Mesenchymal stem cell (in vitro differentiated cells and primary cell): ENCODE results near the gene NCBP2L.

Experiments used
- DNase-seq: peaks from one replicate; pipeline ENCODE4 v3.0.0-alpha.2; 2013
- H2AFZ ChIP-seq: one replicate; pipeline ENCODE4 v1.6.1; 2013; ENCODE audit warnings: low read depth, mild to moderate bottlenecking, control low read depth, inconsistent platforms, low read length, moderate library complexity
- H2AK5ac ChIP-seq: 2 replicates; pipeline ENCODE4 v1.6.1; 2013; ENCODE audit warnings: low read length, moderate library complexity, mild to moderate bottlenecking, inconsistent platforms; ENCODE audit not compliant: severe bottlenecking
- H2BK120ac ChIP-seq: one replicate; pipeline ENCODE4 v1.6.1; 2013; ENCODE audit warnings: low read depth, mild to moderate bottlenecking, inconsistent platforms, low read length, moderate library complexity
- H2BK12ac ChIP-seq, 2 experiments: one replicate each; pipeline ENCODE4 v1.6.1; 2013; ENCODE audit warnings: inconsistent platforms in 2 of 2, low read length in 2 of 2, mild to moderate bottlenecking in 2 of 2, moderate library complexity in 2 of 2, control low read depth in 1 of 2
- H2BK15ac ChIP-seq: one replicate; pipeline ENCODE4 v1.6.1; 2013; ENCODE audit warnings: mild to moderate bottlenecking, low read depth, inconsistent platforms; ENCODE audit not compliant: poor library complexity, severe bottlenecking
- H2BK5ac ChIP-seq: 2 replicates; pipeline ENCODE4 v1.6.1; 2013; ENCODE audit warnings: low read depth, mild to moderate bottlenecking, low read length, control low read depth, inconsistent platforms; ENCODE audit not compliant: poor library complexity, severe bottlenecking
- H3K14ac ChIP-seq, 2 experiments: one replicate each; pipeline ENCODE4 v1.6.1; 2013; ENCODE audit warnings: inconsistent platforms in 2 of 2, low read length in 2 of 2, control low read depth in 1 of 2, mild to moderate bottlenecking in 1 of 2, moderate library complexity in 1 of 2
- H3K18ac ChIP-seq, 2 experiments: one replicate each; pipeline ENCODE4 v1.6.1; 2013; ENCODE audit warnings: inconsistent platforms in 2 of 2, low read length in 2 of 2, control low read depth in 1 of 2, low read depth in 1 of 2, mild to moderate bottlenecking in 1 of 2
- H3K23ac ChIP-seq, 2 experiments: one replicate each; pipeline ENCODE4 v1.6.1; 2013; ENCODE audit warnings: inconsistent platforms in 2 of 2, low read length in 2 of 2, mild to moderate bottlenecking in 2 of 2, moderate library complexity in 2 of 2, control low read depth in 1 of 2
- H3K27ac ChIP-seq: 2 replicates; pipeline ENCODE4 v1.5.1; 2013; ENCODE audit warnings: mild to moderate bottlenecking, moderate library complexity, low read length, control low read depth, inconsistent platforms; ENCODE audit not compliant: poor library complexity, severe bottlenecking
- H3K27me3 ChIP-seq, 2 experiments: 2 replicates each; pipeline versions ENCODE4 v1.6.1 to v1.7.0; 2013; ENCODE audit warnings: low read length in 2 of 2, mild to moderate bottlenecking in 2 of 2, moderate library complexity in 2 of 2, control low read depth in 1 of 2, inconsistent platforms in 1 of 2; ENCODE audit not compliant: control insufficient read depth in 1 of 2, insufficient read depth in 1 of 2
- H3K36me3 ChIP-seq, 2 experiments: 2 replicates each; pipeline versions ENCODE4 v1.6.1 to v1.7.0; 2013; ENCODE audit warnings: low read length in 2 of 2, control low read depth in 1 of 2, inconsistent platforms in 1 of 2, low read depth in 1 of 2, mild to moderate bottlenecking in 1 of 2; ENCODE audit not compliant: insufficient read depth in 2 of 2, control insufficient read depth in 1 of 2
- H3K4ac ChIP-seq, 2 experiments: one replicate each; pipeline ENCODE4 v1.6.1; 2013; ENCODE audit warnings: inconsistent platforms in 2 of 2, low read length in 2 of 2, mild to moderate bottlenecking in 2 of 2, moderate library complexity in 2 of 2, control low read depth in 1 of 2, low read depth in 1 of 2
- H3K4me1 ChIP-seq: 2 replicates; pipeline ENCODE4 v1.6.1; 2013; ENCODE audit warnings: low read depth, low read length, control low read depth; ENCODE audit not compliant: control insufficient read depth, insufficient read depth
- H3K4me2 ChIP-seq: 2 replicates; pipeline ENCODE4 v1.6.1; 2013; ENCODE audit warnings: low read length, mild to moderate bottlenecking, inconsistent platforms; ENCODE audit not compliant: poor library complexity, severe bottlenecking
- H3K4me3 ChIP-seq, 2 experiments: 2 replicates each; pipeline versions ENCODE4 v1.5.1 to v1.7.0; 2013; ENCODE audit warnings: low read length in 2 of 2, mild to moderate bottlenecking in 2 of 2, control low read depth in 1 of 2, low read depth in 1 of 2; ENCODE audit not compliant: insufficient read depth in 1 of 2
- H3K79me1 ChIP-seq: replicated peaks from 2 replicates; pipeline ENCODE4 v1.6.1; 2013; ENCODE audit warnings: mild to moderate bottlenecking, control low read depth, low read length, inconsistent platforms; ENCODE audit not compliant: poor library complexity, severe bottlenecking
- H3K9ac ChIP-seq: 2 replicates; pipeline ENCODE4 v1.7.0; 2013; ENCODE audit warnings: mild to moderate bottlenecking, low read length, moderate library complexity
- H3K9me3 ChIP-seq: 2 replicates; pipeline ENCODE4 v1.7.0; 2013; ENCODE audit warnings: mild to moderate bottlenecking, low read length; ENCODE audit not compliant: control insufficient read depth
- H4K8ac ChIP-seq: one replicate; pipeline ENCODE4 v1.6.1; 2013; ENCODE audit warnings: inconsistent platforms, mild to moderate bottlenecking, low read length, moderate library complexity
- H4K91ac ChIP-seq: one replicate; pipeline ENCODE4 v1.6.1; 2013; ENCODE audit warnings: mild to moderate bottlenecking, low read length, inconsistent platforms
- WGBS: methylation state at CpG from one replicate; pipeline ENCODE4 v1.1.7; 2013; ENCODE audit warnings: mixed read lengths; 5-methylcytosine and 5-hydroxymethylcytosine counted together

NCBP2L gene

GRCh38 chrX:107834275-107835201 is 57.0 kb downstream of the NCBP2L start:
- Histone ChIP-seq H3K27me3 (peaks cover 0 to 14% of the 10 kb centered on the region in 2 experiments), H3K18ac (no peak overlapping the region), H2AK5ac (no peak overlapping the region), H3K36me3 (no peaks in the 10 kb centered on the region), H3K23ac (no peak overlapping the region), H3K9ac (no peak overlapping the region), H2BK5ac (no peak overlapping the region), H3K4me2 (no peak overlapping the region), H2BK15ac (no peak overlapping the region), H3K4ac (no peak overlapping the region), H3K4me3 (no peak overlapping the region), H4K8ac (no peak overlapping the region), H2BK120ac (no peak overlapping the region), H3K27ac (no peak overlapping the region), H3K14ac (no peak overlapping the region), H3K79me1 (peaks cover 3% of the 10 kb centered on the region), H2BK12ac (no peak overlapping the region), H4K91ac (no peak overlapping the region), H3K9me3 (no peaks in the 10 kb centered on the region), H3K4me1 (no peaks in the 10 kb centered on the region), H2AFZ (no peak overlapping the region)
- DNase-seq, result no peak
- WGBS, result 79% methylated on average over 2 of the region's 3 CpGs

- no peak overlapping the region for H2BK15ac ChIP-seq
- no peaks in the 10 kb centered on the region for H3K79me1 ChIP-seq
- peaks cover 4 to 7% of the 10 kb centered on the region in 2 experiments for H3K36me3 ChIP-seq
- no CpG with 5 or more reads among the region's 2 CpGs for WGBS
- H2AFZ ChIP-seq, result no peak overlapping the region
- H3K27me3 ChIP-seq, result peaks cover 0 to 24% of the 10 kb centered on the region in 2 experiments
- H3K23ac ChIP-seq, result no peak overlapping the region
- no peak overlapping the region for H2BK5ac ChIP-seq
- no peak overlapping the region for H3K14ac ChIP-seq
- no peak overlapping the region for H2BK12ac ChIP-seq
- H3K4me1 ChIP-seq, result no peaks in the 10 kb centered on the region
- no peak overlapping the region for H3K4ac ChIP-seq
- H4K8ac ChIP-seq, result no peak overlapping the region
- no peak overlapping the region for H2AK5ac ChIP-seq
- H3K27ac ChIP-seq, result no peak overlapping the region
- no peak overlapping the region for H4K91ac ChIP-seq
- H3K9ac ChIP-seq, result no peak overlapping the region
- no peak overlapping the region for H3K4me3 ChIP-seq
- H3K9me3 ChIP-seq, result no peaks in the 10 kb centered on the region
- no peak overlapping the region for H3K4me2 ChIP-seq
- DNase-seq, result peak; percentile 24
- H2BK120ac ChIP-seq, result no peak overlapping the region
- H3K18ac ChIP-seq, result no peak overlapping the region
These were observed 59.4 kb downstream of the NCBP2L start for GRCh38 chrX:107836958-107837357.

GRCh38 chrX:107840971-107841370 is 63.4 kb downstream of the NCBP2L start:
- H3K79me1 ChIP-seq, result no peaks in the 10 kb centered on the region
- H2AFZ ChIP-seq, result no peak overlapping the region
- no peak overlapping the region for H2BK120ac ChIP-seq
- DNase-seq, result no peak
- H3K9me3 ChIP-seq, result no peaks in the 10 kb centered on the region
- H2AK5ac ChIP-seq, result no peak overlapping the region
- 94% methylated on average over 15 of the region's 15 CpGs for WGBS
- H3K4me3 ChIP-seq, result no peak overlapping the region
- H2BK15ac ChIP-seq, result no peak overlapping the region
- H3K23ac ChIP-seq, result no peak overlapping the region
- H3K4ac ChIP-seq, result no peak overlapping the region
- H2BK12ac ChIP-seq, result no peak overlapping the region
- no peaks in the 10 kb centered on the region for H3K4me1 ChIP-seq
- no peak overlapping the region for H3K9ac ChIP-seq
- H2BK5ac ChIP-seq, result no peak overlapping the region
- H3K27me3 ChIP-seq, result peaks cover 0 to 40% of the 10 kb centered on the region in 2 experiments
- H4K91ac ChIP-seq, result no peak overlapping the region
- H3K4me2 ChIP-seq, result no peak overlapping the region
- peaks cover 4 to 7% of the 10 kb centered on the region in 2 experiments for H3K36me3 ChIP-seq
- H3K27ac ChIP-seq, result no peak overlapping the region
- H4K8ac ChIP-seq, result no peak overlapping the region
- H3K14ac ChIP-seq, result no peak overlapping the region
- no peak overlapping the region for H3K18ac ChIP-seq

GRCh38 chrX:107842715-107843400 is 65.3 kb downstream of the NCBP2L start:
- Histone ChIP-seq H2BK15ac (no peak overlapping the region), H2AFZ (no peak overlapping the region), H3K27ac (no peak overlapping the region), H3K23ac (no peak overlapping the region), H3K4me3 (no peak overlapping the region), H3K79me1 (no peaks in the 10 kb centered on the region), H3K9ac (no peak overlapping the region), H2BK5ac (no peak overlapping the region), H3K14ac (no peak overlapping the region), H3K4me1 (no peaks in the 10 kb centered on the region), H4K91ac (no peak overlapping the region), H2BK120ac (no peak overlapping the region), H2BK12ac (no peak overlapping the region), H3K27me3 (peaks cover 0 to 48% of the 10 kb centered on the region in 2 experiments), H3K9me3 (no peaks in the 10 kb centered on the region), H2AK5ac (no peak overlapping the region), H3K36me3 (peaks cover 4 to 7% of the 10 kb centered on the region in 2 experiments), H4K8ac (no peak overlapping the region), H3K4ac (no peak overlapping the region), H3K4me2 (no peak overlapping the region), H3K18ac (no peak overlapping the region)
- no peak for DNase-seq
- WGBS, result 89% methylated on average over 3 of the region's 6 CpGs
